Stimulated activated CD8-positive, alpha-beta memory T cell treated with anti-CD3 and anti-CD28 coated beads, Interleukin-4, amount 100 ng/mL, for 48 hours (primary cell): ENCODE results near the gene RNU1-2.
"Not testable (repeated sequence)": the region's sequence is repeated elsewhere in the genome, so short reads cannot be mapped to it uniquely, and the experiment has no call there.

Source experiments
- DNase-seq: peaks from one replicate; pipeline ENCODE4 v3.0.0-alpha.2; 2020

The RNU1-2 gene

GRCh38 chr1:16895598-16896315, at the start of gene RNU1-2:
TSS of gene RNU1-2 (plus strand) at chr1:16895980.
- peak; percentile 90 for DNase-seq

- not testable (repeated sequence) for DNase-seq
Measured at GRCh38 chr1:16856201-16856600, 39.6 kb upstream of the RNU1-2 start.

- DNase-seq: not testable (repeated sequence)
Measured at GRCh38 chr1:16859167-16860041, 36.4 kb upstream of the RNU1-2 start.

DNA sequence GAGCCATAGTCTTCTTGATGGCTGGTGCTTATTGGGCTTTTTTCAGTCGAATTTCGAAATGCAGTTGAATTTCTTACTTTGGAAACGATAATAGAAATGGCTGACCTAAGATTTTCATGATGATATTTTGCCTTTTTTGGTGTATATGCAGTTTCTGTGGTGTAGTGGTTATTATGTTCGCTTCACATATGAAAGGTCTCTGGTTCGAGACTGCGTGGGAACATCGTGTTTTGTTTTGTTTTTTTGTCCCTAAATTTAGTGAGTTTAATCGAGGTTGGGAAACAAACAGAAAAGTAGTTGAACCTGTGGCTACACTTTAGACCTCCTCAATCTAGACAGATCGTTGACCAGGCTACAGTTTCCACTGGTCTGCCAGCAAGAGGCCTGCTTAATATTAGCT, 35.7 kb upstream of the RNU1-2 start:
- not testable (repeated sequence) for DNase-seq

DNA sequence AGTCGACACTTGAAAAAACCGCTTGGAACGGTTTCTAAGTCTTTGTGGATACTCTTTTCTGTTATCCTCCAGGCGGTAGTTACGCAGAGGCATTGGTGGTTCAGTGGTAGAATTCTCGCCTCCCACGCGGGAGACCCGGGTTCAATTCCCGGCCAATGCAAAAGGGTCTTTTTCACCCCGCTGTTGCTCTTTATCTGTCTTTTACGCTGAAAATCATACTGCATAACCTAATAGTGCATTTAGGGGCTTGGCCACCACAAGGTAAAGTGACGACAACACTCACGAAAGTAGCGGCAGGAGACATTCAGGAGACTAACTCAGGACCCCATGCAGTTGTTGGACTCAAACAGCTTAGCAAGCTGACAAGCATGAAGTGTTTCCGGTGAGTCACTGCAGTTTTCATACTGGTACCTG, 33.9 kb upstream of the RNU1-2 start:
- DNase-seq: peak; percentile 66

GRCh38 chr1:16862415-16862814, 33.4 kb upstream of the RNU1-2 start:
- DNase-seq: not testable (repeated sequence)

DNA sequence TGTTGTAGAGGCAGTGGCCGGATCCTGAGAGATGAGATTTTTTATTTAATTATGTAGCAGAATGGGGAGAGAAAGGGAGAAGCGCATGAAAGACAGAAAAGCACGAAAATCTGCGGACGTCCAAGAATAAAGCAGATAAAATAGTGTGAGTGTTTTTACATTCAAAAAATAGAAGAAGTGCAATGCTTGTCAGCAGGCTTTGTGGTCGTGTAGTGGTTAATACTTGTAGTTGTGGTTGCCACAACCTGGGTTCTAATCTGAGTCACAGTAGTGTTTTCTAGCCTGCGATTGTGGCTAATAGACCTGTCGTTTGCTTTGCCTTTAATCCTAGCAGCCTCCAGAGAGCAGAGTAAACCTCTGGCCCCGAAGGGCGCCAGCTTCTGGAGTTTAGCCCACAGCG, 32.8 kb upstream of the RNU1-2 start:
- DNase-seq: not testable (repeated sequence)

DNA sequence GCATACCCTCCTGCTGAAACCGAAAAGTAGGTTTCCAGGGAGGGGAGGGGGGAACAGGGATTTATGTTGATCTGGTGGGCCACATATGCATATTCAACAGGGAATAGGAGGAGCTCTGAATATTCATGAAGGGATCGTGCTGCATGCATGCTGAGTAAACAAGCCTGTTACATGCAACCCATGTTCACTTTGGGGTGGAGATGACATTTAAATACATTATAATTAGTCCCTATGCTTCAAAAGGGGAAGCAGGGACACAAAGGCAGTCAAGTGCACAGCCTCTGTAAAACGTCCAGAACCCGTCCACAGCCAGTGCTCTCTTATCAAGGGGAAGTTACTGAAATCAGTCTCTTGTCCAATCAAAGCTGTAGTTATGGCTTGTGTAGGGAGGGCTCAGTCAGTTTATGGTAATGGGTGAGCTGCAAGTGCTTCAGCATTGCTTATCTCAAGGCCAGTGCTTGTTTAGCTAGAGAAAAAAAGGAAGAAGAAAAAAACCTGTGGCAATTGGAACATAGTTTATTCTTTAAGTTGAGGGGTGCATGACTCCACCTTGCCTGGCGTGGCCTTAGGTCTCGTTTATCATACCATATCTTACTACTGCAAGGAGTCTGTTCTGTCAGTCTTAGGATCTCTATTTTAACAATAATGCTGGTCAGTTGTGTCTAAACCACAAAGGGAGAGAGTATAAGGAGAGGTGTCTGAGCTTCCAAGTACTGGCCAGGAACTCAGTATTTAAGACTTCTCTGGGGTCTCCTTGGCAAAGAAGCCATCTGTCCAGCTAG, 28.7 kb upstream of the RNU1-2 start:
- not testable (repeated sequence) for DNase-seq

- not testable (repeated sequence) for DNase-seq
Measured at GRCh38 chr1:16868787-16869186, 27.0 kb upstream of the RNU1-2 start.

GRCh38 chr1:16869996-16870395, 25.8 kb upstream of the RNU1-2 start:
- DNase-seq: not testable (repeated sequence)

GRCh38 chr1:16871171-16871570, 24.6 kb upstream of the RNU1-2 start:
- DNase-seq: not testable (repeated sequence)

DNA sequence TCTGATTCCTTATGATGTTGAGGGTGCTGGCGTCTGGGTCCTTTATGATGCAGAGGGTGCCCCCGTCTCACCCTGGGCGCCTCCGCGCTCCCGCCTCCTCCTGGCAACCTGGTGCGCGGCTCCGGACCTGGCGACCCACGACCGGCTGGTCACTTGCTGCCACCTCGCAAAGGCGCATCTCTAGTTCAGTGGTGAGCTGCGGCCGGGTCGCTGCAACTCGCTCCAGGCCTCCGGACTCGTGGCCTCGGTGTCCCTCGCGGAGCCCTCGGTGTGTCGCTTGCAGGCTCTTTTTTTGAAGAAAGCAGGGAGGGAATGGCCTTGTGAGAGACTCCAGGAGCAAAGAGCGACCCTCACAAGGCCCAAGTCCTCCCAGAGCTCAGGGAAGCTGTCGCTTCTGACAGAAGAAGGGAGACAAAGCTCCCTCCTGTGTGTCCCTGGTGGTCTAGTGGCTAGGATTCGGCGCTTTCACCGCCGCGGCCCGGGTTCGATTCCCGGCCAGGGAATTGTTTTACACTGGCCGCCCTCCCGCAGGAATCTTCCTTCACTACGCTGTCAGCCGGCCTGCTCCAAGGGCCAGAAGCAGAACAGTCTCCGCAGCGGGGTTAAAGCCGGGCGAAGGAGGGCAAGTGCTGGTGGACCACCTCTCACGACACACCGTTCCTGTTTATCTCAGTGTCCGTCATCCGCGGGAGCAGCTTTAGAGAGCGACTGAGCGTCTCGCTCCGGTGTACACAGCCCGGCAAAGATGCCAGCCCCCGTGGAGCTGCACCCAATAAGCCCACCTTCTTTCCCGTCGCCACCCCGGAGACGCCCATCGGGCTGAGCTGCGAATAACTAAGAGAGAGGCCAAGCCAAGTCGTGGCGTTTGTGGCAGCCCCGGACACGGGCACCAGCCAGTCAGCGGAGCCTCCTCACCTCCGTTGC, 23.4 kb upstream of the RNU1-2 start:
- peak; percentile 89 for DNase-seq

DNA sequence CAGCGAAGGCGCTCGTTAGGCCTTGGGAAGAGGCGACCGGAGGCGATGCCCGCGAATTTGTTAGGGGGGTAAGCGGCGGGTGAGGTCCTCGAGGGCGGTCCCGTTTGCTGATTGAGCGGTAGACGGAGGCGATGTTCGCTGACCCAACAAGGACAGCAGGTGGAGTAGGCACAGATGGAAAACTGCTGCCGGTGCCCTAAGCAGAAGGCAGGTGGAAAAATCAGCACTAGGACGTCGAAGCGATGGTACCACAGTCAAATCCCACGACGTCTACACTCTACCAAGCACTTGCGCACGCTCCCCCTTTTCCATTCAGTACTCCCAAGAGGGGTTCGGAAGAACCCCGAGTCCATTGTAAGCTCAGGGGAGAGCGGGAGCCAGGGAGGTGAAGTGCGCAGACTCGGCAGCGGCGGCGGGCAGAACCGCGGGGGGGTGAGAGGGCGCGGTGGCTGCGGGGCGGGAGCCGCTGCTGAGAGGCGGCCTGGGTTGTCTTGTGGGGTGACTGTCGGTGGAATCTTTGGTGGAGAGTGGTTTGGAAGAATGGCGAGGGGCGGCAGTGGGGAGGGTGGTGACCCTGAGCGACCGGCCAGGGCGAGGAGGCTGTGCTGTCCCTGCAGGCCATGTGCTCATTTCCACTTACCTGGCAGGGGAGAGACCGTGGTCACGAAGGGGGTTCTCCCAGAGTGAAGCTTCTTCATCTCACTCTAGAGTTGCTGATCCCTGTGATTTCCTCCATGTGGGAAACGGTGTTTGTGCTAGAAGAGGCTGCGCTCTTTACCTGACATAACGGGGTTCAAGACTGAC, 22.5 kb upstream of the RNU1-2 start:
- peak; percentile 54 for DNase-seq

- DNase-seq: not testable (repeated sequence)
Measured at GRCh38 chr1:16874968-16875765, 20.6 kb upstream of the RNU1-2 start.

GRCh38 chr1:16881742-16882141, 14.0 kb upstream of the RNU1-2 start:
- not testable (repeated sequence) for DNase-seq

DNA sequence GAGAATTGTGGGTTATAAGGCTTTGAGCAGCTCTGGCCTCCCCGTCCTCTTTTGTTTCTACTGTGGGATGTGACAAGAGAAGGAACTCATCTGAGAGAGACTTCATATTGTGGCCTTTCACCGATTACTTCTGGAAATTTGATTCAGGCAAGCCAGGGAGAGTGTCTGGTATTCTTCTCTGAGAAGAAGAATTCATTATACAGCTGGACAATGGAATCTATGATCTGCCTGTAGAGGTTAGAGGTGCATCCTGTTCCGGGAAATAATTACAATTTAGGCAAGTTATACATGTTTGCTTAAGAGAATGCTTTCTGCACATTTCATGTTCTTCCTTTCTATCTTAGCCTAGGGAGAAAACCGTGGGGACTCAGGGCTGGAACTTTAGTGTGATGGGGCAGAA, 12.8 kb upstream of the RNU1-2 start:
- no peak for DNase-seq

DNA sequence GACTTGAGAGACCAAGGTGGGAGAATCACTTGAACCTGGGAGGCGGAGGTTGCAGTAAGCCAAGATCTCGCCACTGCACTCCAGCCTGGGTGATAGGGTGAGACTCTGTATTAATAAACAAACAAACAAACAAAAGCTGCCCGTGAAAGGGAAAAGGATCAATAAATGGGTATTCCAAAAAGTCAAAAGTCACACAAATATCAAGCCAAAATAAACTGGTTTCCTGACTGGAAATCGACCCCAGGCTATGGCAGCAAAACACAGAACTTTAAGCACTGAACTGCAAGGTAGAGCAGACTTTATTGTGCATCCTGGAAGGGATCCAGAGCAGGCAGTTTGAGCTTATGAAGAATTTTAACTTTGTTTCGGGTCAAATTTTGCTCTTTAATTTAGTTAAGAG, 11.3 kb upstream of the RNU1-2 start:
- not testable (repeated sequence) for DNase-seq

- DNase-seq: no peak
Measured at GRCh38 chr1:16886860-16887605, 8.7 kb upstream of the RNU1-2 start.
